Gastrocnemius medialis (tissue), 4 donors: ENCODE measurements around the gene TICAM1.

ENCODE experiments used
- POLR2A ChIP-seq, 2 donors: fragments of 450-650 bp; IDR thresholded peaks; one replicate each; pipeline ENCODE4 v1.6.1; 2017; ENCODE audit warnings: antibody characterized with exemption in 2 of 2, mild to moderate bottlenecking in 2 of 2, moderate library complexity in 2 of 2
- TF ChIP-seq, protein P1 (sequence below), 5 experiments: fragments of 450-650 bp in 3 of 5; fragments of 200-600 bp in 2 of 5; sonication (generic) in 2 of 5; IDR thresholded peaks in 4 of 5; conservative IDR thresholded peaks in 1 of 5; 1 replicate in 4 of 5; 2 replicates in 1 of 5; pipeline ENCODE4 v1.5.1; 2016 to 2019; ENCODE audit warnings: antibody characterized with exemption in 5 of 5, mild to moderate bottlenecking in 3 of 5, moderate library complexity in 3 of 5

GRCh38 chr19:4870025-4870700, 38.7 kb upstream of the TICAM1 start:
- TF ChIP-seq, protein P1, sequence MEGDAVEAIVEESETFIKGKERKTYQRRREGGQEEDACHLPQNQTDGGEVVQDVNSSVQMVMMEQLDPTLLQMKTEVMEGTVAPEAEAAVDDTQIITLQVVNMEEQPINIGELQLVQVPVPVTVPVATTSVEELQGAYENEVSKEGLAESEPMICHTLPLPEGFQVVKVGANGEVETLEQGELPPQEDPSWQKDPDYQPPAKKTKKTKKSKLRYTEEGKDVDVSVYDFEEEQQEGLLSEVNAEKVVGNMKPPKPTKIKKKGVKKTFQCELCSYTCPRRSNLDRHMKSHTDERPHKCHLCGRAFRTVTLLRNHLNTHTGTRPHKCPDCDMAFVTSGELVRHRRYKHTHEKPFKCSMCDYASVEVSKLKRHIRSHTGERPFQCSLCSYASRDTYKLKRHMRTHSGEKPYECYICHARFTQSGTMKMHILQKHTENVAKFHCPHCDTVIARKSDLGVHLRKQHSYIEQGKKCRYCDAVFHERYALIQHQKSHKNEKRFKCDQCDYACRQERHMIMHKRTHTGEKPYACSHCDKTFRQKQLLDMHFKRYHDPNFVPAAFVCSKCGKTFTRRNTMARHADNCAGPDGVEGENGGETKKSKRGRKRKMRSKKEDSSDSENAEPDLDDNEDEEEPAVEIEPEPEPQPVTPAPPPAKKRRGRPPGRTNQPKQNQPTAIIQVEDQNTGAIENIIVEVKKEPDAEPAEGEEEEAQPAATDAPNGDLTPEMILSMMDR (IDR thresholded peaks at IDR 0.05 in 4 of 5, conservative IDR thresholded peaks at IDR 0.05 in 1 of 5) = no peak
- TF ChIP-seq POLR2A (IDR thresholded peaks at IDR 0.05) = no peak
